Heart left ventricle (tissue), 16 donors: ENCODE data around the gene LIMS2. TPM values are rescaled to one million over a fixed set of nuclear protein-coding genes. Genes with fewer than 3 reads are reported as not detected.

Experiments used
- ATAC-seq, 4 donors: fragments of 200-7000 bp; cut with Tn5 transposase; one replicate each; pipeline ENCODE4 v1.9.1; 2020 to 2022; ENCODE audit warnings: moderate library complexity in 4 of 4, mild to moderate bottlenecking in 3 of 4, moderate number of reproducible peaks in 1 of 4
- DNase-seq, 5 donors: peaks; one replicate each; pipeline ENCODE4 v3.0.0-alpha.2; 2020
- H3K27ac ChIP-seq, 12 donors: fragments of 200-600 bp; sonication (generic) in 4 of 12; one replicate each; pipeline versions ENCODE4 v1.5.0 to v1.8.0; 2016 to 2022; ENCODE audit warnings: mild to moderate bottlenecking in 2 of 12
- H3K27me3 ChIP-seq, 9 donors: fragments of 200-600 bp; sonication (generic) in 2 of 9; one replicate each; pipeline versions ENCODE4 v1.5.1 to v1.8.0; 2016 to 2022; ENCODE audit warnings: mild to moderate bottlenecking in 3 of 9
- H3K36me3 ChIP-seq, 9 donors: fragments of 200-600 bp; sonication (generic) in 2 of 9; one replicate each; pipeline versions ENCODE4 v1.5.0 to v1.8.0; 2018 to 2022; ENCODE audit warnings: mild to moderate bottlenecking in 2 of 9
- H3K4me1 ChIP-seq, 12 donors: fragments of 200-600 bp; sonication (generic) in 4 of 12; one replicate each; pipeline versions ENCODE4 v1.5.0 to v1.8.0; 2016 to 2022; ENCODE audit warnings: mild to moderate bottlenecking in 3 of 12
- H3K4me3 ChIP-seq, 12 donors: fragments of 200-600 bp; sonication (generic) in 4 of 12; one replicate each; pipeline versions ENCODE4 v1.5.0 to v1.8.0; 2017 to 2022; ENCODE audit warnings: mild to moderate bottlenecking in 9 of 12, moderate library complexity in 4 of 12
- H3K9me3 ChIP-seq, 12 donors: fragments of 200-600 bp; sonication (generic) in 4 of 12; one replicate each; pipeline versions ENCODE4 v1.5.0 to v1.8.0; 2016 to 2022; ENCODE audit warnings: mild to moderate bottlenecking in 1 of 12
- POLR2A ChIP-seq, 2 donors: fragments of 450-650 bp; IDR thresholded peaks; one replicate each; pipeline ENCODE4 v1.6.1; 2017; ENCODE audit warnings: antibody characterized with exemption in 2 of 2, mild to moderate bottlenecking in 2 of 2, moderate library complexity in 2 of 2
- WGBS, 4 donors: extraction: QIAGEN DNeasy Blood & Tissue Kit in 2 of 4; methylation state at CpG; one replicate each; pipeline versions ENCODE4 v1.1.5 to v1.1.7; 2013 to 2018; 5-methylcytosine and 5-hydroxymethylcytosine counted together
- intact Hi-C, 10 donors: fragments of 100-400 bp; cut with DNase I; formaldehyde crosslinking; loops; one replicate each; pipeline versions ENCODE4 v1.11.1 to v1.14.2; 2022
- polyA plus RNA-seq, 2 donors: library from polyadenylated mRNA; stranded (reverse); fragments of 200-250 nt; gene quantifications; one replicate each; pipeline ENCODE4 v1.2.3, GENCODE V29; 2013
- total RNA-seq, 9 donors: library from RNA; depleted of rRNA in 2 of 9; stranded (reverse); fragments of >200 nt in 2 of 9; fragmentation: NEBNext Ultra II Directional in 3 of 9; extraction: Animal tissue kit (Norgen Biotek cat#: 25700) in 3 of 9; gene quantifications; one replicate each; pipeline versions ENCODE4 v1.1.0 to v1.2.4, GENCODE V29; 2016 to 2023
- TF ChIP-seq, protein P1 (sequence below), 12 donors: fragments of 200-600 bp; sonication (generic) in 4 of 12; IDR thresholded peaks; one replicate each; pipeline versions ENCODE4 v1.5.0 to v1.8.0; 2018 to 2022; ENCODE audit warnings: antibody characterized with exemption in 12 of 12, mild to moderate bottlenecking in 5 of 12
- donor health status: ischemic (EF 13 %, LVEDD 7.1; RV severe dilation, severe dysfunction).
- donor health status: healthy with polysubstance abuse.
- donor health status: DM: no; HTN: yes; CAD: no.
- donor health status: DM: no; HTN: no; CAD: no.
- donor health status: ischemic (EF 25% LVEDD 6.9; RV normal size, moderate dysfunction).
- donor health status: ischemic (EF 25% LVEDD 5.7; RV mildly dilated, moderate dysfunction).
- donor health status: healthy.
- donor health status: DM: yes; HTN: yes; CAD: no.
- donor health status: ischemic (EF 35%, LVEDD 5.7; RV mildly dilated, moderate dysfunction).
- donor health status: nonischemic (EF 11% LVEDD 7.7; RV severe dilation, severe dysfunction).
- donor health status: DM: yes; HTN: yes; CAD: no.
- donor health status: PGD.
- donor health status: ischemic (EF 29% LVEDD 5.4; RV normal size, mild dysfunction).
- donor health status: nonischemic (EF 23%, LVEDD 6.1; RV moderate dilation, normal function).

LIMS2 gene
- total and polyA plus RNA-seq, 11 donors, result 97.1 to 293 (median 158) TPM

GRCh38 chr2:127698553-127699355 lies 23.4 kb upstream of the LIMS2 start:
- ATAC-seq (no peak), DNase-seq (no peak)
- Histone ChIP-seq H3K36me3 (peaks cover 0 to 5% (median 0%) of the 10 kb centered on the region in 9 donors), H3K9me3 (no peaks in the 10 kb centered on the region), H3K4me3 (no peak overlapping the region), H3K27ac (no peak overlapping the region), H3K4me1 (peaks cover 0 to 38% (median 23%) of the 10 kb centered on the region in 12 donors), H3K27me3 (no peaks in the 10 kb centered on the region)
- intact Hi-C loops, result loop anchor here in 7 of 10 donors (5.0 to 10.0 kb wide), 5 partner anchors 51 to 171 kb away; partner anchors contain the start of genes GPR17 (in 2 of the 7) and IWS1 (in 1 of the 7)
- WGBS, 4 donors, result 94 to 97% (median 96%) methylated on average over 27 of the region's 27 CpGs
- TF ChIP-seq POLR2A (IDR thresholded peaks at IDR 0.05), result no peak
- TF ChIP-seq, protein P1, sequence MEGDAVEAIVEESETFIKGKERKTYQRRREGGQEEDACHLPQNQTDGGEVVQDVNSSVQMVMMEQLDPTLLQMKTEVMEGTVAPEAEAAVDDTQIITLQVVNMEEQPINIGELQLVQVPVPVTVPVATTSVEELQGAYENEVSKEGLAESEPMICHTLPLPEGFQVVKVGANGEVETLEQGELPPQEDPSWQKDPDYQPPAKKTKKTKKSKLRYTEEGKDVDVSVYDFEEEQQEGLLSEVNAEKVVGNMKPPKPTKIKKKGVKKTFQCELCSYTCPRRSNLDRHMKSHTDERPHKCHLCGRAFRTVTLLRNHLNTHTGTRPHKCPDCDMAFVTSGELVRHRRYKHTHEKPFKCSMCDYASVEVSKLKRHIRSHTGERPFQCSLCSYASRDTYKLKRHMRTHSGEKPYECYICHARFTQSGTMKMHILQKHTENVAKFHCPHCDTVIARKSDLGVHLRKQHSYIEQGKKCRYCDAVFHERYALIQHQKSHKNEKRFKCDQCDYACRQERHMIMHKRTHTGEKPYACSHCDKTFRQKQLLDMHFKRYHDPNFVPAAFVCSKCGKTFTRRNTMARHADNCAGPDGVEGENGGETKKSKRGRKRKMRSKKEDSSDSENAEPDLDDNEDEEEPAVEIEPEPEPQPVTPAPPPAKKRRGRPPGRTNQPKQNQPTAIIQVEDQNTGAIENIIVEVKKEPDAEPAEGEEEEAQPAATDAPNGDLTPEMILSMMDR (IDR thresholded peaks at IDR 0.05), result no peak

- WGBS, 4 donors, result 94 to 96% (median 95%) methylated on average over 21 of the region's 21 CpGs
- H3K27ac ChIP-seq, result no peak overlapping the region
- H3K27me3 ChIP-seq, result no peaks in the 10 kb centered on the region
- H3K4me1 ChIP-seq, result peaks cover 0 to 27% (median 15%) of the 10 kb centered on the region in 12 donors
- H3K36me3 ChIP-seq, result no peaks in the 10 kb centered on the region
- no peak for TF ChIP-seq POLR2A (IDR thresholded peaks at IDR 0.05)
- TF ChIP-seq, protein P1 (IDR thresholded peaks at IDR 0.05), result no peak
- DNase-seq (no peak), ATAC-seq (no peak)
- intact Hi-C loops, result loop anchor here in 7 of 10 donors (5.0 to 10.0 kb wide), 5 partner anchors 50 to 170 kb away; partner anchors contain the start of genes GPR17 (in 2 of the 7) and IWS1 (in 1 of the 7)
- H3K4me3 ChIP-seq, result no peak overlapping the region
- H3K9me3 ChIP-seq, result no peaks in the 10 kb centered on the region
These were observed 22.3 kb upstream of the LIMS2 start for GRCh38 chr2:127697482-127698180.

DNA sequence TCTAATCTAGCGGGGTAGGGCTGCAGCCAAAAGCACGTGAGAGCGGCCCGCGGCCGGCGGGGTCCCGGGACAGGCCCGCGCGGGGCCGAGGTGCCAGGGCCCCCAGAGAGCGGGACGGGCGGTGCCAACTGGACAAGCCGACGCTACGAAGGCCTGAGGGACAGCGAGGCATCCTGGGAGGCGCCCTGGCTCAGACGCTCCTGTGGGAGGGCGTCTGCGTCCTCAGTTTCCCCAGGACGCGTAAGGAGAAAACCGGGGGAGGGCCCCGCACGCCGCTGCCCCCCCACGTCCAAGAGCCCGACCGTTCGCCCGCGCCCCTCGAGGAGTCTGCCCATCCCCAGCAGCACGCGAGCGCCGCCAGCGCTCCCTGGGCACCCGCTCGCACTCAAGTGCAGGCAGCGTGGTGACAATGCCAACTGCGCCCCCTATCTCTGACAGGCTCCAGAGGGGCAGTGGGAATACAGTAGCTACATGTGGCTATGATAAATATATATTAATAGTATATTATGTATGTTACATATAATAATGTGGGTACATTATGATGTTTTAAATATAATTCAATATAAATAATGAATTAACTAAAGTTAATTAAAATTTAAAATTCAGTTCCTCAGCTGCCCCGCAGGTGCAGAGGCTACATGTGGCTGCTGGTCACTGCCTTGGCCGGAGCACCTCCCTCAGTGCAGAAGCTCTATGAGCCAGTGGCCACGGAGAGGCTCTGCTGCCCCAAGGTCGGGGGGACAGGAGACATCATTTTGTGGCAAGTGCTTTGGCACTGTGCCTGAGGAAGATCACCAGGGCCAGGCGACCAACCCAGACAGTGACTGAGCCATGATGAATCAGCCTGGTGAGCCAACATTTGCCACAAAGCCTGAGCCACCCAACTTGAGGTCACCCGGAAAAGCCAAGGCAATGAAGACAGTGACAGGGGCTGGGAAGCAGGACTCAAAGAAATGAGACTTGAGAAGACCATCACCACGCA lies 20.5 kb upstream of the LIMS2 start:
- TF ChIP-seq, protein P1 (IDR thresholded peaks at IDR 0.05), result peak; percentile 40 to 85 (median 70)
- TF ChIP-seq POLR2A (IDR thresholded peaks at IDR 0.05), result no peak
- peaks cover 0 to 18% (median 8%) of the 10 kb centered on the region in 12 donors for H3K4me1 ChIP-seq
- intact Hi-C loops, result loop anchor here in 8 of 10 donors (1.0 to 10.0 kb wide), 6 partner anchors 48 to 168 kb away; partner anchors contain the start of genes GPR17 (in 2 of the 8) and IWS1 (in 1 of the 8)
- peaks cover 0 to 9% (median 0%) of the 10 kb centered on the region in 12 donors for H3K9me3 ChIP-seq
- no peaks in the 10 kb centered on the region for H3K27me3 ChIP-seq
- peak overlapping the region in 10 of 12 donors; percentile 23 to 55 (median 46) for H3K4me3 ChIP-seq
- DNase-seq (peak; percentile 78 to 89 (median 84)), ATAC-seq (peak; percentile 65 to 91 (median 88))
- H3K27ac ChIP-seq, result peak overlapping the region in 5 of 12 donors; percentile 23 to 72 (median 36)
- WGBS, 4 donors, result 27 to 38% (median 30%) methylated on average over 42 to 52 of the region's 52 CpGs
- no peaks in the 10 kb centered on the region for H3K36me3 ChIP-seq
